NT2/D1 (cell line): Measurements from ENCODE around the gene IGFBPL1.

ENCODE experiments used
- SUZ12 ChIP-seq: IDR thresholded peaks from 2 replicates; pipeline ENCODE4 v1.6.1; 2011; ENCODE audit not compliant: insufficient read length, insufficient read depth; ENCODE audit errors: extremely low read depth
- YY1 ChIP-seq: IDR thresholded peaks from 2 replicates; pipeline ENCODE4 v1.6.1; 2011; ENCODE audit not compliant: insufficient read length, insufficient read depth

- TF ChIP-seq SUZ12 (no peak), YY1 (no peak)
Observed at GRCh38 chr9:38423973-38424843, at the start of gene IGFBPL1.
